ENCODE data around the gene MAP3K5. TPM values are rescaled to one million over a fixed set of nuclear protein-coding genes. Genes with fewer than 3 reads are reported as not detected.
A peak's percentile ranks its signal among the peaks of the same experiment; 100 is the strongest.
"Not testable (repeated sequence)": the region's sequence is repeated elsewhere in the genome, so short reads cannot be mapped to it uniquely, and the experiment has no call there.

MAP3K5 gene
- total RNA-seq, 2 donors from 2014 or later: 13.8 to 20.1 TPM

GRCh38 chr6:136771306-136771705, 21.0 kb downstream of the MAP3K5 start:
- peaks cover 68% of the 10 kb centered on the region for H3K4me1 Mint-ChIP-seq
- H3K27me3 Mint-ChIP-seq: no peaks in the 10 kb centered on the region
- H3K36me3 Mint-ChIP-seq (ENCODE audit: low read depth): no peaks in the 10 kb centered on the region
- peak overlapping the region; percentile 67 for H3K4me3 Mint-ChIP-seq
- peaks cover 3% of the 10 kb centered on the region for H3K9me3 Mint-ChIP-seq
- peak; percentile 31 for ATAC-seq (replicated peaks)
- peak overlapping the region; percentile 62 for H3K27ac Mint-ChIP-seq

- H3K9me3 Mint-ChIP-seq: peaks cover 3% of the 10 kb centered on the region
- H3K36me3 Mint-ChIP-seq (ENCODE audit: low read depth): no peaks in the 10 kb centered on the region
- H3K27ac Mint-ChIP-seq: peak overlapping the region; percentile 70
- no peaks in the 10 kb centered on the region for H3K27me3 Mint-ChIP-seq
- peaks cover 62% of the 10 kb centered on the region for H3K4me1 Mint-ChIP-seq
- no peak overlapping the region for H3K4me3 Mint-ChIP-seq
- no peak for ATAC-seq (replicated peaks)
Observed at GRCh38 chr6:136769759-136770158, 22.5 kb downstream of the MAP3K5 start.

GRCh38 chr6:136769124-136769523, 23.2 kb downstream of the MAP3K5 start:
- Mint-ChIP-seq H3K27ac (peak overlapping the region; percentile 70), H3K4me1 (peaks cover 62% of the 10 kb centered on the region), H3K4me3 (peak overlapping the region; percentile 77), H3K27me3 (no peaks in the 10 kb centered on the region), H3K36me3 (ENCODE audit: low read depth) (no peaks in the 10 kb centered on the region), H3K9me3 (peaks cover 3% of the 10 kb centered on the region)
- ATAC-seq (replicated peaks): no peak

DNA sequence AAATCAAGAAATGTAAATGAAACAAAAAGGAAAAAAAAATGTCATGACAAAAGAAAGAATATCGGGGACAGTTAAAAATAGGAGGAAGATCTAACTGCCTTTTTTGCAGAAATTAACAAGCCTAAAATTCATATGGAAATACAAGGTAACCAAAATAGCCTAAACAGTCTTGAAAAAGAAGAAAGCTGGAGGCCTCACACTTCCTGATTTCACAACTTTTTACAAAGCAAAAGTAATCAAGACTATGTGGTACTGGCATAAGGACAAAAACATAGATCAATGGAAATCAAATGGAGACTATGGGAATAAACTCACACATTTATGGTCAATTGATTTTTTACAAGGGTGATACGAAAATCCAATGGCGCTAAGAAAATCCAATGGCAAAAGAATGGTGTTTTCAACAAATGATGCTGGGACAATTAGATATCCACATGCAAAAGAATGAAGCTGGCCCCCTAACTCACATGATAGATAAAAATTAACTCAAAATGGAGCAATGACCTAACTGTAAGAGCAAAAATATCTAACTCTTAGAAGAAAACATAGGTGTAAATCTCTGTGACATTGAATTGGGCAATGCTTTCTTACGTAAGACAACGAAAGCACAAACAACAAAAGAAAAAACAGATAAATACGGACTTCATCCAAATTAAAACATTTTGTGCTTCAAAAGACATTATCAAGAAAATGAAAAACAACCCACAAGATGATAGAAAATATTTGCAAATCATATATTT, 24.5 kb downstream of the MAP3K5 start:
- H3K36me3 Mint-ChIP-seq (ENCODE audit: low read depth): no peaks in the 10 kb centered on the region
- peaks cover 3% of the 10 kb centered on the region for H3K9me3 Mint-ChIP-seq
- peaks cover 61% of the 10 kb centered on the region for H3K4me1 Mint-ChIP-seq
- H3K27ac Mint-ChIP-seq: peak overlapping the region; percentile 87
- no peaks in the 10 kb centered on the region for H3K27me3 Mint-ChIP-seq
- no peak for ATAC-seq (replicated peaks)
- H3K4me3 Mint-ChIP-seq: peak overlapping the region; percentile 77

- Mint-ChIP-seq H3K27me3 (no peaks in the 10 kb centered on the region), H3K9me3 (peaks cover 3% of the 10 kb centered on the region), H3K4me3 (peak overlapping the region; percentile 77), H3K4me1 (peaks cover 59% of the 10 kb centered on the region), H3K27ac (peak overlapping the region; percentile 87), H3K36me3 (ENCODE audit: low read depth) (no peaks in the 10 kb centered on the region)
- ATAC-seq (replicated peaks): no peak
Observed at GRCh38 chr6:136767103-136767502, 25.2 kb downstream of the MAP3K5 start.

DNA sequence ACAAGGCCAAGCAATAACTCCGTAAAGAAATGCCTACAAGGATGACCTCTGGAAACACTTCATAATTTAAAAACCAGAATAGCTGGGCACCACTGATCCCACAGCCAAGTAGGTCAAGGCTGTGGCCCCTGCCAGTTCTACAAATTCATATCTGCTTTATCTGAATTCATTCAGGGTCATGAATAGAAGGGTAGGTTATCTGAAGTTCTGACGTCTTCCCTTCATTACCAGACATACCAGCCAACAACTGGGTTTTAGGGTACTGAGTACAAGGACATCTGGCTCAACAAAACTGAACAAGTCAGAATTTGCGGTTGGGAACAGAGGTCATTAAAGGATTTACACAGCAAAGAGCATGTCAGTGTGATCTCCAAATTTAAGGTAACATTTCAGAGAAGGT, 26.0 kb downstream of the MAP3K5 start:
- Mint-ChIP-seq H3K9me3 (peaks cover 3% of the 10 kb centered on the region), H3K27ac (no peak overlapping the region), H3K4me1 (peaks cover 62% of the 10 kb centered on the region), H3K36me3 (ENCODE audit: low read depth) (no peaks in the 10 kb centered on the region), H3K4me3 (peak overlapping the region; percentile 38), H3K27me3 (no peaks in the 10 kb centered on the region)
- no peak for ATAC-seq (replicated peaks)

GRCh38 chr6:136764517-136764993, 27.7 kb downstream of the MAP3K5 start:
- Mint-ChIP-seq H3K36me3 (ENCODE audit: low read depth) (no peaks in the 10 kb centered on the region), H3K4me3 (peak overlapping the region; percentile 80)

DNA sequence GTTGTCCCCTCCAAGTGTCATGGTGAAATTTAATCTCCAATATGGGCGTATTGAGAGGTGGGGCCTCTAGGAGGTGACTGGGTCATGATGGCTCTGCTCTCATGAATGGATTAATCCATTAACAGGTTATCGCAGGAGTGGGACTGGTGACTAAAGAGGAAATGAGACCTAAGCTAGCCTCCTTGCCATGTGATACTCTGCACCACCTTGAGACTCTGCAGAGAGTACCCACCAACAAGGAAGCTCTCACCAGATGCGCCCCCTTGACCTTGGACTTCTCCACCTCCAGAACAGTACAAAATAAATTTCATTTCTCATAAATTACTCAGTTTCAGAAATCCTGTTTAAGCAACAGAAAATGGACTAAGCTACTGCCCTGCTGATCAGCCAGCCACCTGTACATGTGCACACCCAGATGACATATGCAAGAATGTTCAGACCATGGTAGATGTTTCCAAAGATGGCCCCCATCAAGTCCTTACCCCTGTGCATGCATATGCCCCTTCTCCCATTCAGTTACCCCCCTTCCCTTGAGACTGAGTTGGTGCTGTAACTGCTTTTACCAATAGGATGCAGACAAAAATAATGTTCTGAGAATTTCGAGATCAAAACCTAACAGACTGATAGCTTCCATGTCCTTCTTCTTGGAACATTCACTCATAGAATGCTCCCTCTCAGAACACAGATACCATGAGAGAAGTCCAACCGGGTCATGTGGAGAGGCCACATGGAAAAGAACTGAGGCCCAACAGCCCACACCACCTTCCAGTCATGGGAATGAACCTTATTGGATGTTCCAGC, 28.4 kb downstream of the MAP3K5 start:
- peaks cover 60% of the 10 kb centered on the region for H3K4me1 Mint-ChIP-seq
- peak; percentile 33 for ATAC-seq (replicated peaks)
- no peaks in the 10 kb centered on the region for H3K36me3 Mint-ChIP-seq (ENCODE audit: low read depth)
- H3K9me3 Mint-ChIP-seq: peaks cover under 1% of the 10 kb centered on the region
- H3K4me3 Mint-ChIP-seq: peak overlapping the region; percentile 80
- no peaks in the 10 kb centered on the region for H3K27me3 Mint-ChIP-seq
- H3K27ac Mint-ChIP-seq: peak overlapping the region; percentile 40

More at GRCh38 chr6:136764517-136764993, 27.7 kb downstream of the MAP3K5 start:
- peak; percentile 62 for ATAC-seq (replicated peaks)
- Mint-ChIP-seq H3K9me3 (peaks cover 3% of the 10 kb centered on the region), H3K27ac (peak overlapping the region; percentile 40), H3K27me3 (no peaks in the 10 kb centered on the region), H3K4me1 (peaks cover 64% of the 10 kb centered on the region)

GRCh38 chr6:136763255-136763654, 29.0 kb downstream of the MAP3K5 start:
- Mint-ChIP-seq H3K27ac (peak overlapping the region; percentile 76), H3K4me1 (peaks cover 58% of the 10 kb centered on the region)
- peak; percentile 17 for ATAC-seq (replicated peaks)

GRCh38 chr6:136762022-136762975, 30.0 kb downstream of the MAP3K5 start:
- H3K9me3 Mint-ChIP-seq: no peaks in the 10 kb centered on the region
- H3K4me1 Mint-ChIP-seq: peaks cover 51% of the 10 kb centered on the region
- peak overlapping the region; percentile 76 for H3K27ac Mint-ChIP-seq
- no peaks in the 10 kb centered on the region for H3K36me3 Mint-ChIP-seq (ENCODE audit: low read depth)
- no peaks in the 10 kb centered on the region for H3K27me3 Mint-ChIP-seq
- ATAC-seq (replicated peaks): no peak
- H3K4me3 Mint-ChIP-seq: peak overlapping the region; percentile 80

More at GRCh38 chr6:136763255-136763654, 29.0 kb downstream of the MAP3K5 start:
- no peaks in the 10 kb centered on the region for H3K9me3 Mint-ChIP-seq
- peak overlapping the region; percentile 80 for H3K4me3 Mint-ChIP-seq
- no peaks in the 10 kb centered on the region for H3K27me3 Mint-ChIP-seq
- H3K36me3 Mint-ChIP-seq (ENCODE audit: low read depth): no peaks in the 10 kb centered on the region

GRCh38 chr6:136761227-136761922, 30.9 kb downstream of the MAP3K5 start:
- H3K9me3 Mint-ChIP-seq: no peaks in the 10 kb centered on the region
- H3K27me3 Mint-ChIP-seq: no peaks in the 10 kb centered on the region
- H3K4me3 Mint-ChIP-seq: peak overlapping the region; percentile 80
- ATAC-seq (replicated peaks): peak; percentile 55
- H3K27ac Mint-ChIP-seq: peak overlapping the region; percentile 76
- H3K36me3 Mint-ChIP-seq (ENCODE audit: low read depth): no peaks in the 10 kb centered on the region
- peaks cover 52% of the 10 kb centered on the region for H3K4me1 Mint-ChIP-seq

GRCh38 chr6:136760781-136761180, 31.5 kb downstream of the MAP3K5 start:
- H3K27me3 Mint-ChIP-seq; H3K36me3 Mint-ChIP-seq (ENCODE audit: low read depth); ATAC-seq (replicated peaks); H3K9me3 Mint-ChIP-seq: not testable (repeated sequence)
- Mint-ChIP-seq H3K4me1 (peaks cover 52% of the 10 kb centered on the region), H3K4me3 (peak overlapping the region; percentile 80), H3K27ac (peak overlapping the region; percentile 76)

- no peak for ATAC-seq (replicated peaks)
- H3K4me3 Mint-ChIP-seq: peak overlapping the region; percentile 10
- H3K9me3 Mint-ChIP-seq: no peaks in the 10 kb centered on the region
- H3K4me1 Mint-ChIP-seq: peaks cover 50% of the 10 kb centered on the region
- H3K27ac Mint-ChIP-seq: peak overlapping the region; percentile 42
- peaks cover 5% of the 10 kb centered on the region for H3K36me3 Mint-ChIP-seq (ENCODE audit: low read depth)
- no peaks in the 10 kb centered on the region for H3K27me3 Mint-ChIP-seq
Observed at GRCh38 chr6:136757150-136757549, 35.1 kb downstream of the MAP3K5 start.

All from activated T-helper 17 cell treated with anti-CD3 and anti-CD28 coated beads, Interleukin-2, amount 50 U/mL, for 72 hours (primary cell).